A204.1 (cell line): ENCODE data around the gene ATIC.

ENCODE experiments used
- FAIRE-seq: peaks from 2 replicates; lab custom pipeline; 2012; peaks lifted over from hg19 to GRCh38; lab: Jason Lieb, UNC

Gene ATIC

DNA sequence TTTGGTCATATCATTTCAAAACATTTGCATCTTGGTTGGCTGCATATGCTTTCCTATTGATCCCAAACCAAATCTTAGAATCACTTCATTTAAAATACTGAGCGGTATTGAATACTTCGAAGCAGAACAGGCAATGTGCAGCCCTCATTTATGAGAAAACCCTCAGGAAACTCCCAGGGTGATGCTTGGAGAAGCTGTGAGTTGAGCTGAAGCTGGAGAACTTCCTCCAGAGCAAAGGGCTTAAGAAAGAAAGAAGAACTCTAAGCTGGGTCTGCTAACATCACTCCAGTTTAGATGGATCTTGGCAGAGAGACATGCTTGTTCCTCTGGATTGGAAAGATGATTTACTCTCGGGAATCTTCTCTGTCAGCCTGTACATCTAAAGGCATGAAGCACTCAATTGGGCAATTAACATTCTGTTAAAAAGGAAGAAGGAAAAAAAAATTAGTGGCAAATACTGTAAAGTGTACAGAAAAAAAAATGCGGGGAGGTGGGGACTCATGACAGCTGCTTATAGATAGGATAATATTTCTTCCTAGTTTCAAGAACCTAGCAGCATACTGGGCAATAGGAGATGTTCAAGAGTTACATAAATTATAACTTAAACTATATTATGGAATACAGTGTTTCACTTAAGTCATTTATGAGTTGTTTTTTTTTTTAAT is 49.5 kb downstream of the ATIC start:
- FAIRE-seq: no peak

DNA sequence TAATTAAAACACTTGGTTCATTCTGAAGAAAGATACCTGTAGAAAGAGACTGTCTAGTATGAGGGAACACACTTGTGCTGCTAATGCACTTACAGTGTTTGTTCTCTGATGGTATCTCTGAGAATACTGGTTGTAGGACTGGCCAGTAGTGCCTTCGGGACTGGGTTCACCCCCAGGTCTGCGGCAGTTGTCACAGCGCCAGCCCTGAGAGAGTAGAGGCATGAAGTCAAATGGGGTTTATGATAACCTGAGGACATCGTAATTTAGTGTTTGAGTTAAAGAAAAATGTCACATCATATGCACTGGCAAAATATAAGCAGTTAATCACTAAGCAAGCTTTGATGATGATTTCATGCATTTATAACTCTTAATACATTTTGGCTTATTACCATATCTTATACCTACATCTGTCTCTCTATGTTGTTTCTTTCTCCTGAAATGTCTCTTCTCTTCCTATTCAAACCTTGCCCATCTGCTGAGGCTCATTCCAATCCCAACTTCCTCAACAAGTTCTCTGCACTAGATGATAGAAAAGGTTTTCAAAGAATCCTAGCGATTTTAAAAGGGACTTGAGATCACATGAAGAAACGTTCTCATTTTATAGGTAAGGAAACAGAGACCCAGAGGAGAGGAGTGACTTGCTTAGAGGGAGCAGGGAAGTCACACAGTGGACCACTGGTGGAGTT is 50.2 kb downstream of the ATIC start:
- FAIRE-seq: no peak

DNA sequence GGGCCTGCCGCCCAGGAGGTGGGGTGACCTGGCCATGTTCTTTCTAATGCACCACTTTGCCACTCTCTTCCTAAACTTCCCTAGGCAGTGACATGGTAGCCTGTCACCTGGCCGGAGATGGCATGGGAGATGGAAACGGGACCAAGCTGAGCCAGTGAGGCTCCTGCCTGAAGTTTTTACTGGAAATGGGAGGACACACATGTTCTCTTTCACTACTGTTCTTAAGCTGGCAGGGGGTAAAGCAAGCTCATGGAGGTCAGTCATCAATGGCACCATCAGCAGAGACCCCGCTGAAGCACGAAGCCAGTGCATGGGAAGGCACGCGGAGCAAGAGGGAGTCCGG is 50.7 kb downstream of the ATIC start:
- FAIRE-seq: no peak

DNA sequence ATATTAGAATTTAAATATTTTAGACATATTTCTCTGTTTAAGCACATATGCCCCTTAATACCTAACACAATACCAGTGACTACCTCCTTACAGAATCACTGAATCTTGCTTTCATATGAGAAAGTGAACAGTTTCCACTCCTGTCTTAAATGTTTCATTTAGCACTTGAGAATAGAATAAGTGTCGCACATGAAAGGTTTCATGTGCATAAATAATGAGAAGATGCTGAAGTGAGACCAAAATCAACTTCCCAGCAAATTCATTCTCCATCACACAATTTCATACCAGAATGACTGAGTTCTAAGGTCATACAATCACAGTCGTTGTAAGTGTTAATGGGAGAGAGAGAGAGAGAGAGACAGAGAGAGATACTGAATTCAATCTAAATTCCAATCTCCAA is 51.2 kb downstream of the ATIC start:
- FAIRE-seq: no peak

DNA sequence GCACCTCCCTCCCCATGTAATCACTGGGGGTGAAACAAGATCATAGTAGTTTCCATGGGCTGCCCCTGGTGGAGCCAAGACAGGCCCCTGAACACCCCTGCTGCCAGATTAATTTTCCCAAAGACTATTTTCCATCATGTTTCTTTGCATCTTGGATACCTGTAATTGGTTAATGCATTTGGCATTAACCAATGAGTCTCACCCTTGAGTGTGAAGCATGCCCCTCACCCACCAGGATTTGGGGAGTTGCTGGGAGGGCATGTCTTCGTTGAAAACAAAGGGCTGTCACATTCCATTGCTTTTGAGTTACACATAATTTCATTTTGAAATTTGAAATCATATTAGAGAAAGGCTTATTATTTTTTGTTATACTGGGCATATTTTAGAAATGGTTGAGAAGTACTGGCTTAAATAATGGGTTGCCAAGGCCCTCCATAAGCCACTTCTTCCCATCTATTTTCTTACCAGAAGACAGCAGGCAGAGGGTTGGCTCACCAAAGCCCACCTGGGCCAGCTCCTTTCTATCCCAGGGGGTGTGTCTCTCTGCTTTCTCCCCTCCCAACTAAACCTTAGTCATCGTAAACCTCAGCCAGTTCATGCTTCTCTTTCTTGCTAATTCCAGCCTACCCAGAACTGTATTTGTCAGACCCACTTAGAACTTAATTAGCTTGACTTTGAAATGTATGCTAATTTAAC is 51.8 kb downstream of the ATIC start:
- no peak for FAIRE-seq

DNA sequence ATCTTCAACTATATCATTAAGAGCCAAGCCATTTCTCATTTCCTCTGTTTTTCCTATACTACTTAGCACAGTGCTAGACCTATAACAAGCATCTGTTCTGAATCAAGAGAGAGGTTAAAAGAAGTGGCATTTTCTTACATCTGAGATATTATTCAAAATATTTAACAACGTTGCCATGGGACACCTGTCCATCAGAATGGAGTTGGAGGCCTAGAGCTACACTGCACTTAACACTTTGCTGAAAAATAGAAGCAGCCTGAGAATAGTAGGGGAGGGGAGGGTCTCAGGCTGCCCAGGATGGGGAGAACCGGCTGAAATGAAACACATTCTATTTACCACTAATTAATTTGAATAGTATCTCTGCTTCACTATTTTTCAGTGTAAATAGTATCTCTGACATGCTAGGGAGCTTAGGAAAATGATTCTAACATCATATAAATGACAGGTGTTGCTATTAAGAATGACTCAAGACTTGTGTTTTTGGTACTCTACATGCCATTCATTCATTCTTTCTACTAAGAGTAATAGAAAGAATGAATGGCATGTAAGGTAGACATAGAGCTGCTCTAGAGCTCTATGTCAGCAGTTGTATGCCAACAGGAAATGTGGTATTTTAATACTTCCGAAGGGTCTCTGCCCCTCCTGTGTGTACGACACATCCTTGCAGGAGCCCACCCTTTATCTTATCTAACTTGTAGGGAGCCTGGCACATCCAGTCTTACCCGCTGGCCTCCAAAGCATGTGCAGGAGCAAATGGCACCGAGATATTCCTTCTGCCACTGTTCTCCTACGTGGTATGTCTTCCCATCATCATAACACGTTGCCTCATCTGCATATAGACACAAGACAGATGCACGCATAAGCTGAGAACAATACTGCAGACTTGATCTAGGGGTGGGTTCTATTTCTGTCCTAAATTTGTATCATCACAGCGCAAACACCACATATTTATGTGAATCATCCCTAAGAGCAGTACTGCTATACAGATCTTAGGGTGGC is 52.6 kb downstream of the ATIC start:
- no peak for FAIRE-seq

DNA sequence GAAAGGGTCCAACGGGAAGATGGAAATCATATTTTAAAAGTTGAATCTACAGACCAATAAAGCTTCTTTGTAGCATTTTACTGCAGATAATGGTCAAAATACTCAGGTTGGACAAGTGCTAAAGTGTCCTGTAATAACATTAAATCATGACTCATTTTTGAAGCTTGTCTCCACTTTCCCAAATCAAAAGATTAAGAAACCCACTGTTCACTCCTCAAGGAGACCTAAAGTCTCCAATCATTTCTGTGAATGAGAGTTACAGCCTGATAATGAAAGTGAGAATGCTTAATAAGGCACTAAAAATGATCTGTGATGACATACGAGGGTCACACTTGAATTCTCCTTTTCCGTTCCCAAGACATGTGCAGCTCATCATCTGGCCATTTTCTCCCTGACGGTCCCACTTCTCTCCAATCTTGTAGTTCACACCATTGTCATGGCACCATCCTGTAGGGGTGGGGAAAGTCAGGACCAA is 53.4 kb downstream of the ATIC start:
- no peak for FAIRE-seq

DNA sequence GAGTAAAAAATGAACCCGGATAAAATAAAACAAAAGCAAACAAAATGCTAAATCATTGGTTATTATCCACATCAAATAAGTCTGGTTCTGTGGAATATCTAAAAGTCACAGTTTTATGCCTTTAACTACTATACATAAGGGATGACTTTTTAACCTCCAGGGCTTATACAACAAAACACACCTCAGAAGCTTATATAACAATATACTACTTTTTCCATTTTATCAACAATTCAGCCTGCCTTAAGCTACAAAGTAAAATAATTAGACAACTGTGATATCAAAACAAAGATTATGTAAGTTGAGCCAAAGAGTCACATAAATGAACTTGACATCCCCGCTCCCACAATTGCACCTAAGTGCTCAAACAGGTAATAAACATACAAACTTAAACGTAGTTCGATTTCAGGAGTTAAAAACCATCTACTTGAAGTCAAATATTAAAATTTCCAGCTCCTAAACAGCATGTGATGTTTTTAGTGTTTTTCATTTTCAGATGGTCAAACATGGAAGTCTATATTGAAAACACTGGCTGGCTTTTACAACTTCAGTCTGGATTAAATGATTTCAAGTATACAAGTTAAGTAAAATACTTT is 54.7 kb downstream of the ATIC start:
- no peak for FAIRE-seq

DNA sequence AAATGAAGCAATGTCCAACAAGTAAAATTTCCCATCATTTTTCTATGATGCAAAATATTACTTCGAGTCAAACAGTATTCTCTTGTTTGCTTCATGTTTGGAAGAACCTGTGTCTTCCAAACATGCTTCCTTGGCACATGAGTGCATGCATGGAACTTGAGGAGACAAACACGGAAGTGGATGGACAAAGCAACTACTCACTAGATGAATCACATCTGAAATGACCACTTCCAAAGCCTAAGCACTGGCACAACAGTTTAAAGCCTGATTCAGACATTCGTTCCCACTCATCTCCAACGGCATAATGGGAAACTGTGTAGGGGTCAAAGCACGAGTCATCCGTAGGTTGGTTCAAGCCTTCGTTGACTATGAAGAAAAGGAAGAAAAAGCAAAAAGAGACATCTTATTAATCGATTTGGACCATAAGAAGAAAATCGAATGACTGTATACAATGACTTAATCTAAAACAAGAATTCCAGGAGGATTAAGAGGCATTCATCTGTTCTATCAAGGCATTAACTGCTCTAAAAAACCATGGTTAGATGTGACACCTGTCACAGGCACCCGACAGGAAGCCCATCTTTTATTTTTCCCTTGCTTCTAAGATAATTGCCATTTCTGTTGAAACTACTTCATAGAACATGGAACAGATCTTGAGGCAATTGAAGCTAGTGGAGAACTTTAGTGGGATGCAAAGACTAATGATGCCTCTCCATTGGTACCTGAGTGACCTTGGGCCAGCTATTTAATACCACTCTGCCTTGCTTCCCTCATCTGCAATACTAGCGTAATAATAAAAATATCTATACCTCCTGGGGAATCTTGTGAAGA is 56.0 kb downstream of the ATIC start:
- FAIRE-seq: no peak

DNA sequence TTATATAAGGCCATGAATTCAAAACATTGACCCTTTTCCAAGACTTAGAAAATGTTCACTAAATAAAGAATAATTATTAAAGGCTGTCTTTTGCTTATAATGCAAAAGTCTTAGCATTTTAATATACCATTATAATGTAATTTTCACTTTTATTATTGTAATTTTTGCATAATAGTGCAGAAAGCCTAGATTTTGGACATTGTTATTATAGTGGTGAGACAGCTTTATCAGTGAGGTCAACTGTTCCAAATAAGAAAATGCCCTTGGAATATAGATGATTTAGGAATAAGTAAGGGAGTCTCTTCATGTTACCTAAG is 56.6 kb downstream of the ATIC start:
- FAIRE-seq: no peak

DNA sequence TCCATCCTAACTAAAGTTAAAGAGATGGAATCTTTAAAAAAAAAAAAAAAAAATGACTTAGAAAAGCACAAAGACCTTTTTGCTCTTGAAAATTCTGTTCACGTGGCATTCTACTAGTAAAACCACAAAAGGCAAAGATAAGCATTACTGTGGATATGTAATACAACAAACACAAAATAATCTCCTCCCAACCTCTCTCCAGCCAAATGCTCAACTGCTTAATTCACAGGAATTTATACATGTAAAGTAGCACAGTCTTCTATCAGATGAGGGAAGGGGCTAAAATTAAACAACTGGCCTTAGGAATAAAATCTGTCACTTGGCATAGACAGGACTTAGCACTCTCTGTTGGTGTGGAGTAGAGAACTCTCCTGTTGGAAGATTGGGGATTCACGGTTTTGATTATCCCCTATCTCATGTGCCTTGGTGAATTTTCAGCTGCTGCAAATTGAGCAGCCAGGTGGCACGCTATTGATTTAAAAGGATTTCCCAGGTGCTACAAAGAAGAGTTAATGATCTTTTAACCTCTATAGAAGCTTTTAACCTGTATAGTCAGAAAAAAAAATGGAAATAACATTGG is 57.4 kb downstream of the ATIC start:
- FAIRE-seq: no peak

DNA sequence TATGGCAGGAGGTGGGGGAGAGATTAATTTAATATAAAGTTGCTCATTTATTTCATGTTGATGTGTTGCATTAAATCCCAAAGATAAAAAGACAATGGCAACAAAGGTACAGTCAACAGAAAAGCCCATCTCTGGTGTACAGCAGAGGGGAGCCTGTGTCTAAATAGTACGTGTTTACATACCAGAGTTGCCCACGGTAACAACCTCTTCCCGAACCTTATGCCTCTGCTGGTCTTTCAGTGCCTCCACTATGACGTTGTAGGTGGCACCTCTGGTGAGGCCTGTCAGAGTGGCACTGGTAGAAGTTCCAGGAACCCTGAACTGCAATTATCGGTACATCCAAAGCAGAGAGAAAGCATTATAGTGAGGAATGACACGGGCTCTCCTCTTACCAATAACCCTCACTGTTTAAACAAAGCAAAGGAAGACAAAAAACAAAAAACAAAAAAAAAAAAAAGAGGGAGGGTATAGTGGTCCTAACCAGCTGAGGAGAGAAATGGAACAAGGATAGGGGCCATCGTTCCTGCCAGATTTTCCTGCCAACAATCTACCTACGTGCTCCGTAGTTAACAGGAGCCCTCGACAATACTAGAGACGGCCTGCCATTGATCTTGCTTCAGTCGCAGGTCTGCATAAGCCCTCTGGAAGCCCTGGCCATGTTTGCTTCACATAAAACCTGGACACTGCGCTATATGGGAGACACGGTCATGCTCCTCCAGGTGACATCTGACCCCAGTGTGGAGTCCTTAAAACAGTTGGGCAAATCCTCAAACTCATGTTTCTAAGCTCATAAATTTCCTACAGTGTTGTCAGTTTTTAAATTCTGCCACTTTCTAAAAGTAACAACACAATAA is 58.5 kb downstream of the ATIC start:
- FAIRE-seq: no peak

DNA sequence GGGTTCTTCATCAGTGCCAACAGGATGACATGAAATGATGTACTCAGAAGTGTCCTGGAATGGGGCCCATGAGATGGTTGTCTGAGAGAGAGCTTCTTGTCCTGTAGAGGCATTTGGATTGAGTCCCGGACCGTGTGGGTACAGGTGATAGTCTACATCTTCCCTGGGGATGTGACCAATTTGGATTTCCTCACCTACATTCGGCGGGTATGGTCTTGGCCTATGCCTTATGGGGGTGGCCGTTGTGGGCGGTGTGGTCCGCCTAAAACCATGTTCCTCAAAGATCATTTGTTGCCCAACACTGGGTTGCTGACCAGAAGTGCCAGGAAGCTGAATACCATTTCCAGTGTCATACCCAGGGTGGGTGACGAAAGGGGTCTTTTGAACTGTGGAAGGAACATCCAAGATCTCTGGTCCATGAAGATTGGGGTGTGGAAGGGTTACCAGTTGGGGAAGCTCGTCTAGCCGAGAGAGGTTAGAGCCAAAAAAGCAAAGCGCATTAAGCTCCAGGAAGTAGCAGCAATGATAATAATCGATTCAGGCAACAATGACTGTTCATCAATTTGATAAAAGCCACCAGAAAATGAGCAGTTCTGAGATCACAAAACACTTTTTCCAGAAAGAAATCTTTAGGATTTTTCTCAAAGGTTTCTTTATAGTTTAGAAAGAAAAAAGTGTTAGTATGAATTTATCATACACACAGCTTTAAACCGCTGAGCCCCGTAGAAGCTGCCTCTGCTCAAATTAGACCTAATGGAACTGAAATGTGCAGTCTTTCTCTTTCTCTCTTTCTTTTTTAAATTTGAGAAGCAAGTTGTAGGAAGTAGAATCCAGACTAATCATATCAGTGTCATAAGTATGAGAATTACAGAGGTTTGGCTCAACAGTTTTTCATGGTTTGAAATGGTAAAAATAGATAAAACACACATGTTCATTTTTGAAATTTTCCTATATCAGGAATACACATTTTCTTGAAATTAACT is 60.3 kb downstream of the ATIC start:
- no peak for FAIRE-seq

DNA sequence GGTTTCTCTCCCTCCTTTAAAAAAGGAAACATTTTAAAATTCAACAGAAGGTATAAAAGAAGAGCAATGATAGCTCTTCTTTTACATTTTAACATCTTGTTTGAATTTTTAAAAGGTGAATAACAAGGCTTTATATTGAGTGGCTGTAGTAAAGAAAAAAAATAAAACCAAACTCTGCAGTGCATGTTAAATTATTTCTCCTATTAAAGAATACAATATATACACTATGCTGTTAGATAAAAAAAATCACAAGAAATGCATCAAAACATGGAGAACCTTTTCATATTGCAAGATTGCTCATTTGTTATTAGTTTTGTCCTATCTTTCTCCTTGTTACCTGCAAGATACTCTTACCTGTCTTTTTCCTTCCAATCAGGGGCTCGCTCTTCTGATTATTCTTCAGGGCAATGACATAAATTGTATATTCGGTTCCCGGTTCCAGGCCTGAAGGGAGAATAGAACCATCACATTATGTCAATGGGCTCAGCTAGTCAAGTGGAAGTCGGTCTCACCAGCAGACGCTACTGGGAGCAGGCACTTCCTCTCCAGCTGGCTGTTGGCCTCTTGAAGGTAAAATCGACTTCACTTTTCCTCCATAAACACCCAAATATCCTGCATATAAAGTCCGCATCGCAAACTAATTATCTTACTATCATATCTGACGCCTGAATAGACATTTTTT is 61.2 kb downstream of the ATIC start:
- FAIRE-seq: no peak

DNA sequence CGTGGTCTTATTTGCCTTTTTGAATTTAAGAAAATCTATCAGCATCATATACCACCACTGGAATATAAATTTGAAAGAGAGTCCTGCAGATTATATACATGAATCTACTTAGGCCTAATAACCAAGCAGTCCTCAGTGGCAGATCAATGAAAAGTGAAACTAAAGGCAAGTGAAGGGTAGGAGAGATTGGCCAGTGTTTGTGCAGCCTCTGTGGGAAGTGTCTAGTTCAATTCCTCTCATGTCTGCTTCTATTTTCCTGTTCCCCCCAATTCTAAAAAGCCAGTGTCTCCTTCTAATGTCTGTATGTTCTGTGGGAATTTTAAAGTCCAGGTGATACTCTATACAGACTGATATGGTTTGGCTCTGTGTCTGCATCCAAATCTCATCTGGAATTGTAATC is 62.1 kb downstream of the ATIC start:
- no peak for FAIRE-seq

DNA sequence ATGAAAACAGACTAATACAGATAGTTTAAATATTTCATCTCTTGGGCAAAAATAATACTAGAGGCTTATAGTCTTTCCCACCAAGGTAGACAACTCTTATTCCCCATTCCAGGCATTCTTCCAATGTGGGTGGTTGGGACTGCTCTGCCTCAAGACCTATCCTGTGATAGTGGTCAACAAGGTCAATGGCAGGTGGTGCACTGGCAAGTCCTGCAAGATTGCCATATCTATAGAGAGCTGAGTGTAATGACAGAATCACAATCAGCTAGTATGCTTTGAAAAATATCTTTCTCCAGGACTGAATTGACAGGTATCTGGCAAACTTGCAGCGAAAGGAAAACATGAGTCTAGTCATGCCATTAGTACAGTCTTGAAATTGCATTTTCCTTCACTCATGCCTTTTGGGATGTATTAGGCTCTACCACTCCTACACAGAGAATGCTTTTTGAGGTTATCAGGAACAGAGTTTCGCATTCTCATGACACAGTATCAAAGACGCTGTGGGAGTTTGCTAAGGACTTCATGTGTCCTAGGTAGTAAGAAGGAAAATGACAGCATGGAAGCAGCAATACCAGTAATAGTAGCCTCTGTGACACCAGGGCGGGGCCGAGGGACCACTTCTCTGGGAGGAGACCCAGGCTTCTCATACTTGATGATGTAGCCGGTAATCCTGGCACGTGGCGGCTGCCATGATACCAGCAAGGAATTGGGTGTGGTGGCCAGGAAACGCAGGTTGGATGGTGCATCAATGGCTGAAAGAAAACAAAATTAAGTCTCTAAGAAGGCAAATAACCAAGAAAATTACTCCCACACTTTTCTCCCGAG is 63.0 kb downstream of the ATIC start:
- FAIRE-seq: no peak

DNA sequence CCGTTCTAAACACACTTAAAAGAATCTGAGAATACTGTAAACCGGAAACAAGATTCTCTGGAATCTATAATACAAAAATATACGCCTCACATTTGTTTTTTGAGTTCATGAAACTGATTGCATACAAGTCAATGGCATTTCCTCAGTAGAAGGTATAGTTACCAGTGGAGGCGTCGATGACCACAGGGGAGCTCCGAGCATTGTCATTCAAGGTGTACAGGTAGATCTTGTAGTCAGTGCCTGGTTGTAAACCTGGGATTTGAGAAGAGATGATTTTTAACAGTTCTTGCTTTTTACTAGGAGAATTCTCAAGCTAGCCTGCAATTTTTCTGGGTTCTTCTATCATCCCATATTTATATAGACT is 63.6 kb downstream of the ATIC start:
- FAIRE-seq: no peak
